Putamen (tissue), 1 donor: ENCODE measurements around the gene MROH7.

ENCODE experiments used
- DNase-seq: peaks from one replicate; pipeline ENCODE4 v3.0.0-alpha.2; 2016; ENCODE audit warnings: low spot score

The MROH7 gene

DNA sequence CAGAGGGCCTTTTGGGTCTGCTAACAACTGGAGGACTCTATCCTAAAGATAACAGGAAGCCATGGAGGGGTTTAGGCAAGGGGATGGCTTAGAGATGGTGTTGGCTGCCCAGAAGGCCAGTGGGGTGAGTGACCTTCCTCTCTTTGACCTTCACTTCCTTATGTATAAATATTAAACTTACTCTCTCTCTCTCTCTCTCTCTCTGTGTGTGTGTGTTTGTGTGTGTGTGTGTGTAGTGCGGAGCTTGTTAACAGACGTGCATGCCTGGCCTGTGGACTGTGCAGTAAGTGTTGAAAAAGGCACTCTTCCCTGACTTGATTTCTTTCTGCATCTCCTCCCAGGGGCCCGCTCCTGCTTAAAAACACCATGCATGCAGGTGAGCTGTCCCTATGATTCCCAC lies 10.0 kb downstream of the MROH7 start:
- DNase-seq = no peak

- no peak for DNase-seq
Measured at GRCh38 chr1:54652168-54652567, 10.6 kb downstream of the MROH7 start.

DNA sequence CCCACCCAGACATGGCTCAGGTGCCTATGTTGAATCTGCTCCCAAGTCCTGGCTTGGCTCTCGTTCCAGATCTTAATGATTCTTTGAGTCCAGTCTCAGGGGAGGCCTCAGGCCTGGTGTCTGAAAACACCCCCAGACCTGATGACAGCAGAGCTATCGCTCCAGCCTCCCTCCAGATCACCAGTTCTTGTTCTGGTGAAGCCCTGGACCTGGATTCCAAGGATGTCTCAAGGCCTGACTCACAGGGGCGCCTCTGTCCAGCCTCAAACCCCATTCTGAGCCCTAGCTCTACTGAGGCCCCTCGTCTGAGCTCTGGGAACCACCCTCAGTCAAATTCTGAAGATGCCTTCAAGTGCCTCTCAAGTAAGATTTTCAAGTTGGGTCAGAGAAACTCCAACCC lies 11.4 kb downstream of the MROH7 start:
- no peak for DNase-seq

DNA sequence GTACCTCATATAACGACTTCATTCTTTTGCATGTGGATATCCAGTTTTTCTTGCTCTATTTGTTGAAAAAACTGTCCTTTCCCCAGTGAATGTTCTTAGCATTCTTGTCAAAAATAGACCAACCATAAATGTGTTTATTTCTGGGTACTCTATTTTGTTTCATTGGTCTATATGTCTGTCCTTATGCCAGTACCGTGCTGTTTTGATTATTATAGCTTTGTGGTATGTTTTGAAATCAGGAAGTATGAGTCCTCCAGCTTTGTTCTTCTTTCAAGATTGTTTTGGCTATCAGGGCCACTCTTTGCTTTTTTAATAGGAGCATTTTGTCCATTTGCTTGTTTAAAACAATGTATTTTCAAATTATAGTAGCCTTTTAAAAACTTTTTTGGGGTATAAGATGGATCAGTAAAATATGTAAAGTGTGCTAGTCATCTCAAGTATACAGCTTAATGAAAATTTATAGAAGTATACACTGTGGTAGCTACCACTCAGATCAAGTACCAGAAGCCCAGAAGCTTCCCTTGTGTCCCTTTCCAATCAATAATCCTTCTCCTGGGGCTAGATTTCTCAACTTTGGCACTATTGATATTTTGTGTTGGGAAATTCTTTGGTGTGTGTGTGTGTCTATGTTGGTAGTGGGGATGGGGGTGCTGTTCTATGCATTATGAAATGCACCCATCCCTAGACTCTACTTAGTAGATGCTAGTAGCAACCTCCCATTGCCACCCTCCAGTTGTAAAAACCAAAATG lies 16.8 kb downstream of the MROH7 start:
- DNase-seq = no peak

GRCh38 chr1:54663725-54664124 lies 22.1 kb downstream of the MROH7 start:
- no peak for DNase-seq

DNA sequence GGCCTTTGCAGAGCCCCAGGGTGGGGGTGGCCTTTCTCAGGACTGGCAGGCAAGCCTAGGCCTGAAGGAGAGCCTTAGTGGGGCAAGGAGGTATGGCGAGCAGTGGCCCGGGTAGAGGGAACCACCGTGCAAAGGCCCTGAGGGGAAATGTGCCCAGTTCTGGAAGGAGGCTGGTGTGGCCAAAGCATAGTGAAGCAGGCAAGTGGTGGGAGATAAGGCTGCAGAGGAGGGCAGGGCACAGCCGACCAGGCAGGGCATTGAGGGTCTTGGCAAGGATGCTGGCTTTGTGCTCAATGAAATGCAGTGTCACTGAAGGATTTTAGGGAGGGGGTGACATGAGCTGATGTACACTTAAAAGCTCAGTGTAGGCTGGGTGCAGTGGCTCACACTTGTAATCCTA lies 22.8 kb downstream of the MROH7 start:
- DNase-seq = no peak

DNA sequence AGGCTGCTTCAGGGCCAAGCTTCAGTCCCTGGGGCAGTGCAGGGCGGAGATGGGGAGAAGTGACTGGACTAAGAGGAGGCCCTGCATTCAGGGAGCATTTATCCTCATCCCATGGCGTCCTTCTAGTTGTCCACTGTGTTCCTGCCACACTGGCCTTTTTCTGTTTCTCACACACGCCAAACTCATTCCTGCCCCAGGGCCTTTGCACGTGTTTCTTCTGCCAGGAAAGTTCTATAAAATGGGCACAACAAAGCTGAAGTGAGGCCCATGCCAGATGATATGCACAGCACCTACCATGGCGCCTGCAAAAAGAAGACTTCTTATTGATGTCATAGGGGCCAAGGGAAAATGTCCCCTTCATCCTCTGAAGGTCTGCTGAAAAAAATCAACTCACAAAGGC lies 24.3 kb downstream of the MROH7 start:
- DNase-seq = no peak

DNA sequence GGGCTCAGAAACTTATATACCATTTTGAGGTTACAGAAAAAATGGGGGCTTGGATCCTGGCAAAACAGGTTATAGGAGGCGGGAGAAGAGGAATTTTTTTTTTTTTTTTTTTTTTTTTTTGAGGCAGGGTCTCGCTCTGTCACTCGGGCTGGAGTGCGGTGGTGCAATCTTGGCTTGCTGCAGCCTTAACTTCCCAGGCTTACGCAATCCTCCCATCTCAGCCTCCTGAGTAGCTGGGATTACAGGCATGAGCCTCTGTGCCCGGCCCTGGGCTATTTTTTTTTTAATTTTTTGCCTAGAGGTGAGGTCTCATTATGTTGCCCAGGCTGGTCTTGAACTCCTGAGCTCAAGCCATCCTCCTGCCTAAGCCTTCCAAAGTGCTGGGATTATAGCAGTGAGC lies 24.7 kb downstream of the MROH7 start:
- no peak for DNase-seq

DNA sequence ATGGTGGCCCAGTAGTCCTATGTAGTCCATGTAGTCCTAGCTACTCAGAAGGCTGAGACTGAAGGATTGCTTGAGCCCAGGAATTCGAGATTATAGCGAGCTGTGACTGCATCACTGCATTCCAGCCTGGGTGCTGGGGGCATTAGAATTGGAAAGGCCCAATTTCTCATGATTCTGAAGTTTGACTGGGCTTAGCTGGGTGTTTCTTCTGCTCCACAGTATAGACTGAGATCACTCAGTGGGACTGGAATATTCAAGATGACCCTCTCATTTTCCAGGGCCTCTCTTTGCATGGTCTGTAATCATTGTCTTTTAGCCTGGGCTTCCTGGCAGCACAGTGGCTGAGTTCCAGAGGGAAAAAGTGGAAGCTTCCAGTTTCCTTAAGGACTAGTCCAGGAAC lies 26.2 kb downstream of the MROH7 start:
- DNase-seq = no peak

DNA sequence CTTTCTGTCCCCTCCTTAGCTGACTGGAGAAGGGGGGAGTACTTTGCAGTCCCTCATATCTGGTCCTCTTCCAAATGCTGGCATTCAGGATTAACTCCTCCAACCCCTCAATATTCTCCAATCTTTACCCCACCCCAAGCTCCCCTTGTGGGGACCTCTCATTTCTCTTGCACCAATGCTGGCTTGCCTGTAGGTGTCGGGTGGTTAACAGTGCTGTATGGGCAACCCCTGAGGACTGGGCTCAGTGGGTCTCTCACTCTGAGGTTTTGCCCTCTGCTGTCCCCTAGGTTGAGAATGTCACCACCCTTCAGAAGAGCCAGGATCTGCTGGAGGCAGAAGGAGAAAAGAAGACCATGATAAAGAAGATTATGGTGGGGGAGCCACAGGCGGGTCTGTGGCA lies 27.0 kb downstream of the MROH7 start:
- no peak for DNase-seq

- peak; percentile 6 for DNase-seq
Measured at GRCh38 chr1:54671985-54672608, 30.5 kb downstream of the MROH7 start.

GRCh38 chr1:54678776-54679643 lies 37.4 kb downstream of the MROH7 start:
- no peak for DNase-seq

GRCh38 chr1:54679706-54680105 lies 38.1 kb downstream of the MROH7 start:
- no peak for DNase-seq

DNA sequence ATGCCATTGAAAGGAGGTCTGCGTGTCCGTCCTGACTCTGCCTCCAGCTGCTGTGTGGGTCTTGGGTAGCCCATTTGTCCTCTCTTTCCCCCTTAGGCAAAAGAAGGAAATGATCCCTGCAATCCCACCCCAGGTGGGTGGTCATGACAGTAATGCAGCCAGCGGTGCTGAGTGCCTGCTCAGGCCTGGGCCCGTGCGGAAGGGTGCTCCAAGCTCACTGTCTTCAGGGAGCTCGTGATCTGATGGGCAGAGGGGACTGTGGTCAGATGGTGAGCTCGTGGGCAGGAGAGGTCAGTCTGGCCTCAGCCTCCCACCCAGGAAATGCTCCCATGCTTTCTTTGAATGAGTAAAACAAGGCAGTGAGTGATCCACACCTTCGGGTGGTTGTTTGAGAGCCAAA lies 38.8 kb downstream of the MROH7 start:
- DNase-seq = no peak

DNA sequence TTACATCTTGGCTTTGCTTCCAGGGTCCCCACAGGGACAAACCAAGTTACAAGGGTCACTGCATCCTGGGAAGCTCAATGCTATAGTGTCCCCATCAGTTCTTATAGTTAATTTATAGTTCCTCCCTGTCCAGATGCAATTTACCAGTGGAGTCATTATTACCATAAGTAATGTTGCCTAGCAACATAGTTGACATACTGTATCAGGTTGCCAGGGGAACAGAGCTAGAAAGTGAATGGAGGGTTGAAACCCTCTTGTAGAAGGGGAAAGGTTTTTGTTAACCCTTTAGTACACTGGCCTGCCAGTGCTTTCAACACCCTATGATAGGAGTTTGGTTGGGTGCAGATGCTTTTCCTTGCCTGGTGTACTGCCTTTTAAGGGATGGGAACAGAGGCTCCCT lies 39.8 kb downstream of the MROH7 start:
- DNase-seq = no peak

GRCh38 chr1:54683453-54683852 lies 41.9 kb downstream of the MROH7 start:
- no peak for DNase-seq

DNA sequence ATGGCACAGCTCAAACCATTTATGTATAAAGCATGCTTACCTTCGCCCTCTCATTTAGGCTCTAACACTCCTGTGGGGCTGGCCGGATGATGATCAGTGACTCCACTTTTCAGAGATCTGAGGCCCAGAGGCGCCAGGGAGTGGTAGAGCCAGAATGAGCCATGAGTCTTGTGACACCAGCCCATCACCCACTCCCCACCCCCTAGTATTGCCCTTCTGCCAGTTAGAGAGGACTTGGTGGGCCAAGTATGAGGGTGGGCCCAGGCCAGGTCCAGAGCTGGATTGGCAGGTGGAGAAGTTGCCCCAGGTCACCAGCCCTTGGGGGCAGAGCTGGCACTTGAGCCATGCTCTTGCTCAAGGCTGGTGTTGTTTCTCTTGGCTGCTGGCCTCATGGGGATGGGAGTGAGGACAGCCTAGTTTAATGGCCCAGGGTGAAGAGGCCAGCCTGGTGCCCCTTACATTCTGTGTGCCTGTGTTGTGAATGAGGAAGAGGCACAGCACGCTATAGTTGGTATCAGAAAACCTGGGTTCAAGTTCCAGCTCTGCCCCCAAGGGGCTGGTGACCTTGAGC lies 43.8 kb downstream of the MROH7 start:
- DNase-seq = no peak

DNA sequence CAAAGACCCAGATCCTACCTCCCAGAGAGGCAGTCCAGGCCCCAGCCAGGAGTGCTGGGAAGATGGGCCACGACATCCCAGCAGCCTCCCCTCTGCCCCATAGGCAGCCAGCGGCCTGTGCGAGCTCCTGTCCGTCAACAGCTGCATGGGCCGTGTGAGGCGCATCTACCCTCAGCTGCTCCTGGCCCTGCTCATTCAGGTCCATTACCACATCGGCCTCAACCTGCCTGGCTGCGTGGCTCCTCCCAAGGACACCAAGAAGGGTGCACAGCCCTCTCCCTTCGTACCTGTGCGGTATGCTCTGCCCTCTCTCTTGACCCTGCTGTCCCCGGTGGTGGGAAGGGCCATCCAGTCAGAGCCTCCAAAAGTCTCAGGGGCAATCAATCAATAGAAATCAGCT lies 44.6 kb downstream of the MROH7 start:
- no peak for DNase-seq

DNA sequence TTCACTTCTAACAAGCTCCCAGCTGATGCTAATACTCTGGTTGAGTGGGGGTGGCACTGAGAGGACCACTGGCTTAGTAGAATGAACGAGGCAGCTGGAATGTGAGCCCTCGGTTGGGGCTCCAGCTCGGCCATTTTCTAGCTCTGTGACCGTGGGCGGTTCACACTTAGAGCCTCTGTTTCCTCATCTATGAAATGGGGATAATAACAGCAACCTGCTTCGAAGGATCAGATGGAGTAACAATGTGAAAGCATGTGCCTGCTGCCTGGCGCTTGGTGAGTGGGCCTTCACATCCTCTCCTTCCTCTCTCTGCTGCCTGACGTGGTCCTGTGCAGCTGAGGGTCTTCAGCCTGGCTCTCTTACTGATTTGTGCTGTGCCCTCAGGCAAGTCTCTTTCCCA lies 53.2 kb downstream of the MROH7 start:
- DNase-seq = no peak

DNA sequence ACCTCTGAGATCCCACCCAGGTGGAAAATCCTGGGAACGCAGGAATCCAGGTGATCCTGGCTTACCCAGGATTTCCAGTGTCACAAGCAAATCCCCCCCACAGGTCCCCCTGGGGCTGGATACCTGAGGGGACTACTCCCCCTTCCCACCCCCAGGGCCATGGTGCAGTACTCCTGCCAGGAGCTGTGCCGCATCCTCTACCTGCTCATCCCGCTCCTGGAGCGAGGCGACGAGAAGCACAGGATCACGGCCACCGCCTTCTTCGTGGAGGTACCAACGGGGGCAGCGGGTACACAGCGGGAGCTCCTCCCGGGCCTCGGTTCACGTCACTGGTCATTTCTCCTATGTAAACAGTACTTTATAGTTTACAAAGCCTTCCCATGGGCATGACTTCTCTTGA lies 53.6 kb downstream of the MROH7 start:
- no peak for DNase-seq

DNA sequence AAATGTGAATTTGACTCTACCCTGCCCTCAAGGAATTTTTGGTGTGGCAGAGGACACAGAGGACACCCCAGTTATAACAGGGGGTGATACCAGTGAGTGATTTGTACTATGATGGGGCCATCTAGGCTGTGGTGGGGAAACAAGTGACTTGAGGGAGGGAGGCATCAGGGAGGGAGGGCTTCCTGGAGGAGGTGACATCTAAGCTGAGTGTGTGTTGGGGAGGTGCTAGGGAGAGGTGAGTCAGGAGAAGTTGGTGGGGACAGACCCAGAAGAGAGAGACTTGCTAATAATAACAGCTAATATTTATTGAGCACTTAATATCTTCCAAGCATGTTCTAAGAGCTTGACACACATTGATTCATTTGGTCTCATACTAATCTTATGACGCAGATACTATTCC lies 54.2 kb downstream of the MROH7 start:
- no peak for DNase-seq

- DNase-seq = no peak
Measured at GRCh38 chr1:54696262-54696661, 54.7 kb downstream of the MROH7 start.

- no peak for DNase-seq
Measured at GRCh38 chr1:54697896-54698295, 56.3 kb downstream of the MROH7 start.
